22Rv1 (cell line): ENCODE results near the gene CAB39L.

ENCODE experiments used
- CTCF ChIP-seq: fragments of 450-650 bp; IDR thresholded peaks from 2 replicates; pipeline ENCODE4 v1.5.1; 2017; ENCODE audit warnings: mild to moderate bottlenecking
- ZFX ChIP-seq: fragments of 450-650 bp; IDR thresholded peaks from 2 replicates; pipeline ENCODE4 v1.6.1; 2017; ENCODE audit warnings: antibody characterized with exemption, borderline replicate concordance

- no peak for TF ChIP-seq CTCF
- no peak for TF ChIP-seq ZFX
Measured at GRCh38 chr13:49343255-49343654, 100.6 kb downstream of the CAB39L start.
